Hematopoietic multipotent progenitor cell treated with erythropoietin and hydrocortisone succinate and interleukin-3 and kit ligand, for 17 days (in vitro differentiated cells): ENCODE results near the gene HK1.
"Not testable (repeated sequence)": the region's sequence is repeated elsewhere in the genome, so short reads cannot be mapped to it uniquely, and the experiment has no call there.

Experiments
- DNase-seq: peaks from one replicate; pipeline ENCODE4 v3.0.0-alpha.2; 2015; ENCODE audit warnings: low spot score

Gene HK1

GRCh38 chr10:69422676-69423075 lies 144.4 kb downstream of the HK1 start:
- DNase-seq, result no peak

DNA sequence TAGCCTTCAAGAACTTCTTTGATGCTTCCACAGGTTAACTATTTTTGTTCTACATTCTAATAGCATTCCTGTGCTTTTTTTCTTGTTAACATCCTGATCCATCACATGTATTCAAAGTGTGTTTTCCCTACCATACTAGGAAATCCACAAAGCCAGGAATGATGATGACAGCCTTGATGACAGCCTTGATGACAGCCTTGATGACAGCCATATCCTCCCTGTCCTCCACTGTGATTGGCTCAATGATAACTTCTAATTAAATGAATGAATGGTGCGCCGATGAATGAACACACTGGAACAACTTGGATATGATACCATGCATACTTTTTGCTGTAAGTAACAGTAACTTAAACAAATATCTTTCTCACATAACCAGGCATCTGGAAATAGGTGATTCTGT lies 146.7 kb downstream of the HK1 start:
- no peak for DNase-seq

DNA sequence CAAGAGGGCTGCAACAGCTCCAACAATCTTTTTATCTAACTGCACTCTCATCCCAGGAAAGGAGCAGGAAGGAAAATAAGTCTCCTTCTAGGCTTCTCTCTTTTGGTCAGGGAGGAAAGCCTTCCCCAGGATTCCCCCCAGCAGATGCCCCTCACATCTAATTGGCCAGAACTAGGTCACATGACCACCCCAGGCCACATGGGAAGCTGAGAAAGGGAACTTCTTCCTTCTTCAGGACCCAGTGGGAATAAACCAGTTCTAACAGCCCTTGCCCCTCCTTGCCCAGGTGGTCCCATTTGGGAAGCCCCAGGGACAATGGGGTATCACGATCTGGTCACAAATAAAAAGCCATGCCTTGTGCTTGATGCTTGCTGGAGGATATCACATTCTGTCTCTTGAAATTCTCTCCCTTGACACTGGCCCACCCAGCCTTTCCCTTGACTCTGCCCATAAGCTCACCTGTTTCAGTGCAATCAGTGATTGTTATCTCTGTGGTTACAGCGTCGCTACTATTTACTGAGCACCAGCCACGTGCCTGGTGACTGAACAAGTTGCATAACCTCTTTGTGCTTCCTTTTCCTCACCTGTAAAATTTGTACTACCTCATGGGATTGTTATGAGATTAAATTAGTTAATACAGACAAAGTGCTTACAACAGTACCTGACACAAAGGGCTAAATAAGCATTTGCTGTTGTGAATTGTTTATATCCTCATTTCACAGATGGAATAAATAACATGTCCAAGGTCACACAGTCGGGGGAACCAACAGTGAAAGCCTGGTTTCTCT lies 147.4 kb downstream of the HK1 start:
- DNase-seq, result no peak

- DNase-seq, result no peak
Measured at GRCh38 chr10:69426376-69426727, 148.1 kb downstream of the HK1 start.

DNA sequence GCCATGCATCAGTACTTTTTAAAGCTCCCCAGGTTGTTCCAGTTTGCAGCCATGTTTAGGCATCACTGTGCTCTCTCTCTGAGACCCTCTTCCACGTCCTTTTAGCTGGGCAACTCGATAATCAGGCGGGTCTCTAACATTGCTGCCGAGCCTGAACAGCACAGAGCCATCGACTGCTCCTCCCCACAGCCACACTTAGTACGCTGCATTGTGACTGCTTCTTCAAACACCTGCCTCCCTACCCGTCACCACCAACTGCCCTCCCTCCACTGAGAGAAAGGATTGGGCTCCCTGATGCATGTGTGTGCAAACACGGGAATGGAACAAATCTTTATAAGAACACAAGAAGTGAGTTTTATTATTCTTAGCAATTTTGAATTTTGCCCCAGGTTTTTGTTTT lies 149.9 kb downstream of the HK1 start:
- no peak for DNase-seq

- DNase-seq, result no peak
Measured at GRCh38 chr10:69434169-69434568, 155.9 kb downstream of the HK1 start.

DNA sequence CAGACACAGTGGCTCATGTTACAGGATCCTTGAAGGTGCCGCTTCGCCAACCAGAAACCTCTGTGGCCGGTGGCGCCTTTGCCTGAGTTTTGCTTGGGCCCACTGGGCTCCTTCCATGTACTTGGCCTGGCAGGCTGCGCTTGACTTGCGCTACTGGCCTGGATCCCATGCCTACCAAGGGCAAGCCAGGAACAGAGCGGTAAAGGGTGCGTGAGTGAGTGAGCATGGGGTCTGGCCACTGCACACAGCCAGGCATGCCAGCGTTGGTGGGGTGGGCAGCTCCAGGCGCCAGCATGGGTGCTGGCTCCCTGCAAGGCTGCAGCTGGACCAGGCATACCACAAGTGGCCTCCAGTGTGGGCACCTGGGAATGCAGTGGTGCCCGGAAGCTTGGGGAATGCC lies 156.6 kb downstream of the HK1 start:
- DNase-seq, result no peak

GRCh38 chr10:69435966-69436520 lies 157.7 kb downstream of the HK1 start:
- DNase-seq, result no peak

GRCh38 chr10:69437321-69438259 lies 159.3 kb downstream of the HK1 start:
- DNase-seq, result no peak

DNA sequence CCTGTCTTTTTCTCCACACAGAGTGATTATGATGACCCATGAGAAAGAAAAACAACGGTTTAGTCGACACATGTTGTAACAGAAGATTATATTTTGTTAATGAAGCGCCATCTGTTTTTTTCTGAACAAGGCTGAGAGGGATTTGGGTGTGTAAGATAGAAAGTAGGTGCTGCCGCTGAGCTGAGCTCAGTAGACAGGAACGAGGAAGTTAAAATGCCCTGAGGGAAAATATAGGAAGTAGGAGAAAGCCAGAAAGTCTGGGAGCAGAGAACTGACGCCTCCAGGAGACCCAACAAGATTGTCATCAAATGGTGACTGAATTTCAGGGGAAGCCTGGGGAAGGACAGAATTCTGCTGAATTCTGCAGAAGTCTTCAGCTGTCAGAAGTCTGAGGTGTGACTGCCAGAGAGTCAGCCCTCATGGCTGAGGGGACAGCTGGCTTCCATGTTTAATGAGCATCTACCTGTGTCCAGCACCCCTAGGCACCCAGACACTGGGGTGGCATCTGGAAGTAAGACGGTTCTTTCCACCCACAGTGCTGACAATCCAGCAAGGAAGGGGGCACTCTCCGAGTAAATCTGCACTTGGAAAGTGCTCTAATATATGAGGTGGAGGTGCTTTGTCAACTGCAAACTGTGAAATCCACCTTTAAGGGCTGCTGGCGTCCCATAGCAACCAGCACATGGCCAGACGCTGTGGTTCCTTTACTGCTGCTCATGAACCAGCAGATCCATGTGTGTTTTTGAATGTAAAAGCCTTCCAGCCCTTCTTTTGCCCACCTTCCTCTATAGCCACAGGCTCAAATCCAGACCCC lies 160.4 kb downstream of the HK1 start:
- DNase-seq, result no peak

- DNase-seq, result no peak
Measured at GRCh38 chr10:69439350-69439739, 161.0 kb downstream of the HK1 start.

DNA sequence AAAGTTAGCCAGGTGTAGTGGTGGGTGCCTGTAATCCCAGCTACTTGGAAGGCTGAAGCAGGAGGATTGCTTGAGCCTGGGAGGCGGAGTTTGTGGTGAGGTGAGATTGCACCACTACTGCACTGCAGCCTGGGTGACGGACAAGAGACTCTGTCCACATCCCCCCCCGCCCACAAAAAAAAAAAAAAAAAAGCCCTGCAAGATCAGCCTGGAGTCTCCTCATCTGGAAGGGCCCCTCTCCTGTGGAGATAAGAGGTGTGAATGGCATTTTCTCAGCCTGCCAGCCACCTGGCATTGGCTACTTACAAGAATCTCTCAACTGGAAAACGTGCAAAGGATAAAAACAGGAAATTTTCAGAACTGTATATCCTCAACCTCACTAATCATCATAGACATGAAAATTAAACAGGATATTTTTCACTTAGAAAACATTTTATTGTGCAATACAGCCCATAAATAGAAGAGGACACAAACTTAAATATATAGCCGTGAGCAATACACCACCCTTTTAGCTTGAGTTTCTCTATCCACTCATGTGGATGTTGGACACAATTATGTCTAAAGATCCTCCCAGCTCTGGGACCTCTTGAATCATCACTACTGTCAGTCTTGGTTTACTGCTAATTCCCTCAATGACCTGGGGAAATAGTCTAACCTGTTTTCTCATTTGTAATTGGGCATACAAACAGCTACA lies 161.7 kb downstream of the HK1 start:
- no peak for DNase-seq

GRCh38 chr10:69443354-69443753 lies 165.1 kb downstream of the HK1 start:
- no peak for DNase-seq

- no peak for DNase-seq
Measured at GRCh38 chr10:69445041-69445440, 166.7 kb downstream of the HK1 start.

- DNase-seq, result no peak
Measured at GRCh38 chr10:69446229-69446628, 167.9 kb downstream of the HK1 start.

DNA sequence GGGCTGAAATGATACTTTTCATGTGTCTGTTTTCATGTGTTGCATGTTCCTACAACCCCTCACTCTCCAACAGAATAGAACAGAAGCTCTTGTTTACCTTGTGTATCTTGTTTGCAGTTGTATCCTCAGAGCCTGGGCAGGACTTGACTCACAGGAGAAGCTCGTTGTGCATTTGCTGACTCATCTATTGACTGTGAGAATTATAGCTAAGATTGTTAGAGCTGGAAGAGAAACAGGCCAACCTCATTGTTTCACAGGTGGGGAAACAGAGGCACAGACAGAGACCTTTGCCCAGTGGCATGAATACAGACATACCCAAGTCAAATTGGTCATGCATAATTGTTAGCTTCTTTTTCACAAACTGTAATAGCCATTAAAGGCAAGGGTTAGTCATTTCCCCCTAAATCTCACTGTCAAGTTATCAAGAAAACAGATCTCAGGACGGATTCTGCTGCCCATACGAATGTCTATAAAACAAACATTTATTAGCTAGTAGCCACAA lies 168.4 kb downstream of the HK1 start:
- DNase-seq, result no peak

DNA sequence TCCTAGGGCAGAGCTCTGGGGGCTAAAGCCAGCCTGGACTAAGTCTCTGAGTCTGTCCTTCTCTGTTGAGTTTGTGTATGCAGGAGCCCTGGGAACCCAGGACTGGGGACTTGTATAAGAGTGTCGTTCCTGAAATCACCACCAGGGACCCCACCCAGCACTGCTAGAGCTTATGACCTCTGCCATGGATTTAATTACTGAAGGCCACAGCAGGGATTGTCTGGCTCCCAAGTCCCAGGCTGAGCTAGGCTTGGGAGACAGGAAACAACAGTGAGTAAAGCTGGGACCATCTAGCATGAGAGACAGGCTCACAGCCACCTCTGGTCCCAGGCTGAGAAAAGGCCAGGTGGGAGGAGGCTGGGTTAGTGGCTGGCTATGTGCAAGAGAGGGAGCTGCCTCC lies 171.5 kb downstream of the HK1 start:
- no peak for DNase-seq

DNA sequence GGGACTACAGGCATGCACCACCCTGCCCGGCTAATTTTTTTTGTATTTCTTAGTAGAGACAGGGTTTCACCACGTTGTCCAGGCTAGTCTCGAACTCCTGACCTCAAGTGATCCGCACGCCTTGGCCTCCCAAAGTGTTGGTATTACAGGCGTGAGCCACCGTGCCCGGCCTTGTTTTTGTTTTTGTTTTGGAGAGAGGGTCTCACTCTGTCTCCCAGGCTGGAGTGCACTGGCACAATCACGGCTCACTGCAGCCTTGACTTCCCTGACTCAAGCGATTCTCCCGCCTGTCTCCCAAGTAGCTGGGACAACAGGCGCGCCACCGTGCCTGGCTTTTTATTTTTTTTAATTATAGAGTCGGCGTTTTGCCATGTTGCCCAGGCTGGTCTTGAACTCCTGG lies 172.1 kb downstream of the HK1 start:
- not testable (repeated sequence) for DNase-seq

GRCh38 chr10:69451209-69451783 lies 173.0 kb downstream of the HK1 start, which contains the start of gene TSPAN15:
TSPAN15 (plus strand) TSS chr10:69451465; CDS start chr10:69451595, 130 bp downstream.
- DNase-seq, result no peak
